ENCODE data around the gene ZNF614.
A peak's percentile ranks its signal among the peaks of the same experiment; 100 is the strongest.
"Not testable (repeated sequence)": the region's sequence is repeated elsewhere in the genome, so short reads cannot be mapped to it uniquely, and the experiment has no call there.

Gene ZNF614

DNA sequence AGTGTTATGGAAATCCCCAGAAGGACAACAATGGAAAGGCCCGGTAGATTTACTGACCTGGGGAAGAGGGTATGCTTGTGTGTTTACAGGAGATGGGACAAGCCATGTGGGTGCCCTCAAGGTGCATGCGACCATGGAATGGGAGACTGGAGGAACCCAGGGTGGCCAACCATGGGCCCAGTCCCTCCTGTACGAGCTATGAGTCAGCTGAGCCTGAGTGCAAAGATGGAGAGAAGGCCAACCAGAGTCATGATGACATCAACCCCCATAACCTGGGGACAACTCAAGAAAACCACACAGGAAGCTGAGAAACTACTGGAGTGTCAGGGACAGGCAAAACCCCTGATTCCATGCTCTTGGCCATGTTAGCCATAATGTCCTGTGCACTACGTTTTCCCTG is 49.3 kb downstream of the ZNF614 start:
- Mint-ChIP-seq H3K36me3 (ENCODE audit: low read depth) (peaks cover 98% of the 10 kb centered on the region), H3K4me3 (no peak overlapping the region), H3K4me1 (no peaks in the 10 kb centered on the region), H3K27ac (no peak overlapping the region), H3K27me3 (ENCODE audit: low read depth, poor library complexity) (no peaks in the 10 kb centered on the region), H3K9me3 (peaks cover 99% of the 10 kb centered on the region)
- no peak for TF ChIP-seq CTCF (IDR thresholded peaks at IDR 0.05)
- no peak for DNase-seq

DNA sequence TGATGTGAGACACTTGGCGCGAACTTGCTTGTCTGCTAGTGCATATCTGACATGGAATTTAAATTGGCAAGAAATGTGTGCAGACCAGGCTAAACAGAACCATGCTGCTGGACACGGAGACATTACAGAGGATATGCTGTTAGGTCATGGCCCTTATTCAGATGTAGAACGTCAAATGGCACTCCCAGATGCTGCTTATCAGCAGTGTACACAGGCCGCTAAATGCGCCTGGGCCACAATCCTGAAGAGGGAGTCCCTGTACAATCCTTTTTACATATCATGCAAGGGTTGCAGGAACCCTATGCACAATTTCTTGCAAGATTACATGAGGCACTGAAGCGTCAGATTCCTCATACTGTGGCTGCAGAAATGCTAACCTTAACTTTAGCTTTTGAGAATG is 50.8 kb downstream of the ZNF614 start:
- no peak for TF ChIP-seq CTCF (IDR thresholded peaks at IDR 0.05)
- Mint-ChIP-seq H3K9me3 (peaks cover 99% of the 10 kb centered on the region), H3K4me1 (no peaks in the 10 kb centered on the region), H3K36me3 (ENCODE audit: low read depth) (peaks cover 99% of the 10 kb centered on the region), H3K27ac (no peak overlapping the region), H3K4me3 (no peak overlapping the region), H3K27me3 (ENCODE audit: low read depth, poor library complexity) (no peaks in the 10 kb centered on the region)
- DNase-seq = no peak

DNA sequence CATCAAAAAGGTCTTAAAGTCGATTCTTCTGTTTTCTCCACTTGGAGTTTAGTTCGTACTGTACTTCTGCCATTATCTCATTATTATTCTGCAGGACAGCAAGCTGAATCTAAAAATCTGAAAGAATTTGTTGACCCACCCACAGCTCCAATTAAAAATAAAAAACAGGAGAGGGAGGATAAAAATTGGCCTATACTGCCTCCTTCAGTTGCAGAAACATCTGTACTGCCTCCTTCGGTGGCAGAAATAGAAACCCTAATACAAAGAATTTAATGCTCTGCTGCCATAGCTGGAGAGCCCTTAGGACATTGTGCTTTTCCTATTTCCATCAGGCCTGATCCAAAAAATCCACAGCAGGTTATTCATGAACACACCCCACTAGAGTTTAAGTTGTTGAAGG is 51.3 kb downstream of the ZNF614 start:
- Mint-ChIP-seq H3K27ac (no peak overlapping the region), H3K36me3 (ENCODE audit: low read depth) (peaks cover 100% of the 10 kb centered on the region), H3K4me1 (no peaks in the 10 kb centered on the region), H3K27me3 (ENCODE audit: low read depth, poor library complexity) (peaks cover under 1% of the 10 kb centered on the region), H3K9me3 (peaks cover 100% of the 10 kb centered on the region), H3K4me3 (no peak overlapping the region)
- no peak for DNase-seq
- TF ChIP-seq CTCF (IDR thresholded peaks at IDR 0.05) = no peak

DNA sequence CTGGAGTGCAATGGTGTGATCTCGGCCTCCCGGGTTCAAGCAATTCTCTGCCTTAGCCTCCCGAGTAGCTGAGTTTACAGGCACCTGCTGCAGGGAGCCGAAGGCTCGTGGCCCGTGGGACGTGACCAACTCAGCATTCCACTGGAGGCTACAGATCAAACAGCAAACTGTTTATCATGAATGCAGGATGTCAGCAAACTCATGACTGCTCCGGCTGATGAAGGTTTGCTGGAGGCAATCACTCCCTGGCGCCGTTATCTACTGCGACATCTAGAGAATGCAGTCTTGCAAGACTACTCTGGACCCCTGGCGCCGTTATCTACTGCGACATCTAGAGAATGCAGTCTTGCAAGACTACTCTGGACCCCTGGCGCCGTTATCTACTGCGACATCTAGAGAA is 52.4 kb downstream of the ZNF614 start:
- DNase-seq; H3K4me3 Mint-ChIP-seq; H3K27ac Mint-ChIP-seq; H3K4me1 Mint-ChIP-seq; H3K27me3 Mint-ChIP-seq (ENCODE audit: low read depth, poor library complexity): not testable (repeated sequence)
- H3K36me3 Mint-ChIP-seq (ENCODE audit: low read depth) = peaks cover 100% of the 10 kb centered on the region
- H3K9me3 Mint-ChIP-seq = peaks cover 100% of the 10 kb centered on the region

DNA sequence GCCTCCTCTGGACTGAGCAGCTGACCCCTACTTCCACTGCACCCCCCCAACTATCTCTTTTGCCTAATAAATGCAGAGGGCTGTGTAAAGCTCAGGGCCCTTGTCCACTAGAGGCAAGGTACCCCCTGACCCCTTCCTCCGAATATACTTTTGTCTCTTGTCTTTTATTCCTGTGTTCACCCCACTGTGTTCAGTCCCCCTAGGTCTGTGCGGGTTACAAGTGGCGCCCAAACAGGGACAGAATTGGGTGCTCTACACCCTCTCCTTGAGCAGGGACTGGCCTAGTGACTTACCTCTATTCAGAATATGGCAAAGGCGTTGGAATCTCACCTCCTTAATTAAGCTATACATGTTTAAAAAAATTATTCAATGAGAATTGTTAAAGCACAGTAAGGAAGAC is 56.6 kb downstream of the ZNF614 start:
- H3K36me3 Mint-ChIP-seq (ENCODE audit: low read depth) = peaks cover 100% of the 10 kb centered on the region
- TF ChIP-seq CTCF (IDR thresholded peaks at IDR 0.05) = no peak
- DNase-seq = peak; percentile 18
- H3K4me3 Mint-ChIP-seq = no peak overlapping the region
- no peaks in the 10 kb centered on the region for H3K4me1 Mint-ChIP-seq
- peaks cover 96% of the 10 kb centered on the region for H3K9me3 Mint-ChIP-seq
- H3K27me3 Mint-ChIP-seq (ENCODE audit: low read depth, poor library complexity) = peaks cover 3% of the 10 kb centered on the region
- H3K27ac Mint-ChIP-seq = no peak overlapping the region

GRCh38 chr19:51970718-51971117 is 57.5 kb downstream of the ZNF614 start:
- no peak overlapping the region for H3K4me3 Mint-ChIP-seq
- no peak overlapping the region for H3K27ac Mint-ChIP-seq
- DNase-seq = no peak

More at GRCh38 chr19:51970718-51971117, 57.5 kb downstream of the ZNF614 start:
- TF ChIP-seq CTCF (IDR thresholded peaks at IDR 0.05) = no peak
- Mint-ChIP-seq H3K9me3 (peaks cover 96% of the 10 kb centered on the region), H3K4me1 (no peaks in the 10 kb centered on the region), H3K27me3 (ENCODE audit: low read depth, poor library complexity) (peaks cover 3% of the 10 kb centered on the region), H3K36me3 (ENCODE audit: low read depth) (peaks cover 100% of the 10 kb centered on the region)
